ENCODE data around the gene ZFYVE21.

ZFYVE21 gene

DNA sequence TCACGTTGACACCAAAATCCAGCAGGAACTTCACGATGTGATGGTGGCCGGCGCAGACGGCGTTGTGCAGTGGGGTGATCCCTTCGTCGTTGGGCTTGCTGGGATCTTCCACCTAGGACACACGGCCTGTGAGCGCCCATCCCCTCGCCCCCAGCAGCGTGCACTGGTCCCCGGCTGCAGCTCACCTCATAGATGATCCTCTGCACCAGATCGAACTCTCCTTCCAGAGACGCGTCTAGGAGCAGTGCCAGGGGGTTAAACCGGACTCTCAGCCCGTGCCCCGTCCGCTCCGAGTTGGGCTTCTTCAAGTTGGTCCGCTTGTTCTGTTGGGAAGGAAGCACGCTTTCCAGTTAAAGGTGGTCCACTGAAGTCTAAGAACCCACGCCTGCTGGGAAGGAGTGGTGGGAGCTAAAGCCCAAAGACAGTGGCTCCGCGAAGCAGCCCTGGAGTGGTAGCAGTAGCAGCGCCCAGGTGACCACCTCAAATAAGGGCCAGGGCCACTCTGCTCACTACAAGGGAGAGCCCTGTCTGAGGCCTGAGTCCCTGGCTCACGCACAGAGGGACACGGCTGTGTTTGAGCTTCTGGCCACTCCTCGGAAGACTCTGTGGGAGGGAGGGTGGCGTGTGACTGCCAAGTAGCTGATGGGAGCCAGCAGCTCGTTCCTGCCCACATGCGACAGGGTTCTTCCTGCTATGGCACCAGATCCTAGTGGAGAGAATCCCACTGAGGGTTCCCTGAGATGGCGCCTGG is 23.3 kb downstream of the ZFYVE21 start:
- no peaks in the 10 kb centered on the region for H3K27me3 ChIP-seq (ENCODE audit: insufficient read depth, low read depth)
- TF ChIP-seq, protein P1, sequence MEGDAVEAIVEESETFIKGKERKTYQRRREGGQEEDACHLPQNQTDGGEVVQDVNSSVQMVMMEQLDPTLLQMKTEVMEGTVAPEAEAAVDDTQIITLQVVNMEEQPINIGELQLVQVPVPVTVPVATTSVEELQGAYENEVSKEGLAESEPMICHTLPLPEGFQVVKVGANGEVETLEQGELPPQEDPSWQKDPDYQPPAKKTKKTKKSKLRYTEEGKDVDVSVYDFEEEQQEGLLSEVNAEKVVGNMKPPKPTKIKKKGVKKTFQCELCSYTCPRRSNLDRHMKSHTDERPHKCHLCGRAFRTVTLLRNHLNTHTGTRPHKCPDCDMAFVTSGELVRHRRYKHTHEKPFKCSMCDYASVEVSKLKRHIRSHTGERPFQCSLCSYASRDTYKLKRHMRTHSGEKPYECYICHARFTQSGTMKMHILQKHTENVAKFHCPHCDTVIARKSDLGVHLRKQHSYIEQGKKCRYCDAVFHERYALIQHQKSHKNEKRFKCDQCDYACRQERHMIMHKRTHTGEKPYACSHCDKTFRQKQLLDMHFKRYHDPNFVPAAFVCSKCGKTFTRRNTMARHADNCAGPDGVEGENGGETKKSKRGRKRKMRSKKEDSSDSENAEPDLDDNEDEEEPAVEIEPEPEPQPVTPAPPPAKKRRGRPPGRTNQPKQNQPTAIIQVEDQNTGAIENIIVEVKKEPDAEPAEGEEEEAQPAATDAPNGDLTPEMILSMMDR (conservative IDR thresholded peaks at IDR 0.05; ENCODE audit: low read depth, low read length), result no peak
- no peaks in the 10 kb centered on the region for H3K4me1 ChIP-seq (ENCODE audit: low read depth, poor library complexity, severe bottlenecking)
- H2AFZ ChIP-seq (ENCODE audit: low read depth), result no peak overlapping the region
- H3K36me3 ChIP-seq (ENCODE audit: insufficient read depth), result no peaks in the 10 kb centered on the region
- no peak overlapping the region for H3K4me3 ChIP-seq (IDR thresholded peaks at IDR 0.05; ENCODE audit: insufficient read depth, low read depth, low read length)
- no peaks in the 10 kb centered on the region for H3K79me2 ChIP-seq (ENCODE audit: insufficient read depth, low read depth)
- H3K9ac ChIP-seq, result no peak overlapping the region
- H3K4me2 ChIP-seq, result no peak overlapping the region
- no peaks in the 10 kb centered on the region for H4K20me1 ChIP-seq (ENCODE audit: insufficient read depth)
- H3K27ac ChIP-seq, result no peak overlapping the region

DNA sequence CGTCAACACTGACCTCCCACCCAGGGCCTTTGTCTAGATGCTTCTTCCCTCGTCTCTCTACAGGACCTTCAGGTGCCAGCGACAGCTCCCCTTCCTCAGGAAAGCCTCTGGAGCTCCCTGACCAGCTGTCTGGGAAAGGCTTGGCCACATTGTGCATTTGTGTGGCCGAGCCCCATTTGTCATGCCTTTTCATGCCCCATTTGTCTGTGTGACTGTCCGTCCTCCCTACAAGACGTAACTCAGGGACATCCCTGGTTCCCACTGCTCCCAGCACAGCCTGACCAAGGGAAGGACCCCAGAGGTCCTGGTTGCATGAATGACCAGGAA is 23.8 kb downstream of the ZFYVE21 start:
- Histone ChIP-seq H3K4me1 (ENCODE audit: low read depth, poor library complexity, severe bottlenecking) (no peaks in the 10 kb centered on the region), H3K9ac (no peak overlapping the region), H3K27me3 (ENCODE audit: insufficient read depth, low read depth) (no peaks in the 10 kb centered on the region), H2AFZ (ENCODE audit: low read depth) (no peak overlapping the region), H3K79me2 (ENCODE audit: insufficient read depth, low read depth) (no peaks in the 10 kb centered on the region), H3K36me3 (ENCODE audit: insufficient read depth) (no peaks in the 10 kb centered on the region), H4K20me1 (ENCODE audit: insufficient read depth) (no peaks in the 10 kb centered on the region), H3K27ac (no peak overlapping the region), H3K4me3 (IDR thresholded peaks at IDR 0.05; ENCODE audit: insufficient read depth, low read depth, low read length) (no peak overlapping the region), H3K4me2 (no peak overlapping the region)
- TF ChIP-seq, protein P1 (conservative IDR thresholded peaks at IDR 0.05; ENCODE audit: low read depth, low read length), result no peak

DNA sequence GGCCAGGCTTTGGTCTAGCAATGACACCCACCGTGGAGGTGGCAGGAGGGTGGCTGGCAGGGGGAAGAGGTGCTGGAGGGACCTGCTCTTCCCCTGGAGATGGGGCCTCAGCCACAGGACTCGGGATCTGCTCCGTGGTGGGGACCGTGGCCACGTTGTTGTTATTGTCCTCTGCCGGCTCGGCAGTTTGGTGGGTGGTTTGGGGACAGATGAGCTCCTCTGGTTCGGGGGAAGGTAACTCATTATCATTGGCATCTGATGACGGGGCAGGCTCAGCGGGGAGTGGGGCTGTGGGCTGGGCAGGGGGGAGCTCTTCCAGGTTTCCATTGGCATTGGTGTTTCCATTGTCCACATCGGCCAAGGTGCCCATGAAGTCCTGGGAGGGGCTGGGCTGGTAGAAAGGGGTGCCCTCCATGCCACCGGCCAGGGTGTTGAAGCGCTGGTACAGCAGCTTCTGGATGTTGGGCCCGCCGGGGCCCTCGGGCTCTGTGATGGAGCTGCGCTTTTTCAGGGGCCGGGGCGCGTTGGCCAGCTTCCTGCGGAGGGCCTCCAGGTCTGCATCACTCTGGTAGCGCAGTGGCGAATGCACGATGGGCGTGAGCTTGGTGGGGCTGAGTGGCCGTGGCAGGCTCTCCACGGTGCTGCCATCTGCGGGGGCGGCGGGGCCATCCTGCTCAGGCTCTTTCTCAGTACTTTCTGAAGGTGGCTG is 24.3 kb downstream of the ZFYVE21 start:
- TF ChIP-seq, protein P1 (conservative IDR thresholded peaks at IDR 0.05; ENCODE audit: low read depth, low read length), result no peak
- Histone ChIP-seq H3K27ac (no peak overlapping the region), H2AFZ (ENCODE audit: low read depth) (no peak overlapping the region), H4K20me1 (ENCODE audit: insufficient read depth) (no peaks in the 10 kb centered on the region), H3K27me3 (ENCODE audit: insufficient read depth, low read depth) (no peaks in the 10 kb centered on the region), H3K4me2 (no peak overlapping the region), H3K4me3 (IDR thresholded peaks at IDR 0.05; ENCODE audit: insufficient read depth, low read depth, low read length) (no peak overlapping the region), H3K9ac (no peak overlapping the region), H3K79me2 (ENCODE audit: insufficient read depth, low read depth) (no peaks in the 10 kb centered on the region), H3K4me1 (ENCODE audit: low read depth, poor library complexity, severe bottlenecking) (no peaks in the 10 kb centered on the region), H3K36me3 (ENCODE audit: insufficient read depth) (no peaks in the 10 kb centered on the region)

DNA sequence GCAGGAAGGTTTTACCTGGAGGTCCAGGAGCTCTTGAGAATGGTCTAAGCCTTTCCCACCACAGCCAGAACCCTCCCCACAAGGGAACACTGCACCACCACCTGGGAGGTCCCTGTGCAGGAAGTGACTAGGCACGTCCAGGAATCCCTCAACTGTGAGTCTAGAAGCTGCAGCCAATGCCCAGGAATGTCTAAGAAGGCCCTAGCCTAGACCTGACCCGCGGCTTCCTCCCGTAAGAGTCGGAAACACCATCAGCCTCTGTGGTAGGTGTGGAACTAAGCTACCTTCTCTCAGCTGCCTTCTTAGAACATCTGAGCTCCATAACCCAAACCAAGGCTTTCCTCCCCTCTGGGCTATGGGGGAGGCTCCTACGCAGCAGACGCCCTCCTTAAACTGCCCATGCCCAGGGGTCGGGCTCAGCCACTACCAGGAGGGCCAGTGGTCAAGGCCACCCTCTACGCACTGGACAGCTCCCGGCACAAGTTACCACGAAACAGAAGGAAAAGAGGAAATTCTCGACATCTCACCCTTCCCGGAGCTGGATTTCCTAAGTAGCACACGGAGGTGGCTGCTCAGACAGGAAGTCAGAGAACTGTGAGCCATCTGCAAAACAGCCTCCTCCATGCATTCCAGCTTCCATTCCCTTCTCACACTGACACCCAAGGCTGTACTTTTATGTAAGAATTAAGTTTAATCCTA is 25.5 kb downstream of the ZFYVE21 start:
- H3K4me3 ChIP-seq (IDR thresholded peaks at IDR 0.05; ENCODE audit: insufficient read depth, low read depth, low read length), result no peak overlapping the region
- no peaks in the 10 kb centered on the region for H3K4me1 ChIP-seq (ENCODE audit: low read depth, poor library complexity, severe bottlenecking)
- no peak overlapping the region for H3K9ac ChIP-seq
- H3K79me2 ChIP-seq (ENCODE audit: insufficient read depth, low read depth), result no peaks in the 10 kb centered on the region
- TF ChIP-seq, protein P1 (conservative IDR thresholded peaks at IDR 0.05; ENCODE audit: low read depth, low read length), result no peak
- H2AFZ ChIP-seq (ENCODE audit: low read depth), result no peak overlapping the region
- no peak overlapping the region for H3K27ac ChIP-seq
- H3K4me2 ChIP-seq, result no peak overlapping the region
- H3K27me3 ChIP-seq (ENCODE audit: insufficient read depth, low read depth), result no peaks in the 10 kb centered on the region
- no peaks in the 10 kb centered on the region for H4K20me1 ChIP-seq (ENCODE audit: insufficient read depth)
- H3K36me3 ChIP-seq (ENCODE audit: insufficient read depth), result no peaks in the 10 kb centered on the region

All from KMS-11 (cell line).